Lung (tissue), 12 donors: ENCODE data around the gene ACSS3. TPM values are rescaled to one million over a fixed set of nuclear protein-coding genes. Genes with fewer than 3 reads are reported as not detected.

Experiments used
- ATAC-seq: fragments of 200-7000 bp; cut with Tn5 transposase; one replicate; pipeline ENCODE4 v1.9.1; 2020; ENCODE audit warnings: moderate number of reproducible peaks; ENCODE audit not compliant: insufficient read depth, low FRiP score
- DNase-seq, 3 donors: peaks; one replicate each; pipeline ENCODE4 v3.0.0-alpha.2; 2013 to 2017
- H3K27ac ChIP-seq, 2 donors: one replicate each; pipeline ENCODE4 v1.5.1; 2013; ENCODE audit warnings: mild to moderate bottlenecking in 2 of 2, moderate library complexity in 2 of 2, control low read depth in 1 of 2, inconsistent platforms in 1 of 2, low read depth in 1 of 2, low read length in 1 of 2
- H3K27me3 ChIP-seq, 3 donors: one replicate each; pipeline ENCODE4 v1.5.1; 2013; ENCODE audit warnings: low read length in 2 of 3; ENCODE audit not compliant: control insufficient read depth in 3 of 3, insufficient read depth in 3 of 3
- H3K36me3 ChIP-seq, 4 donors: one replicate each; pipeline ENCODE4 v1.5.1; 2013; ENCODE audit warnings: low read length in 4 of 4, mild to moderate bottlenecking in 1 of 4, moderate library complexity in 1 of 4; ENCODE audit not compliant: control insufficient read depth in 4 of 4, insufficient read depth in 4 of 4
- H3K4me1 ChIP-seq, 5 donors: one replicate each; pipeline ENCODE4 v1.5.1; 2013; ENCODE audit warnings: low read length in 5 of 5, mild to moderate bottlenecking in 2 of 5, moderate library complexity in 1 of 5; ENCODE audit not compliant: control insufficient read depth in 5 of 5, insufficient read depth in 5 of 5
- H3K4me3 ChIP-seq: one replicate; pipeline ENCODE4 v1.5.1; 2013; ENCODE audit warnings: mild to moderate bottlenecking, control low read depth, moderate library complexity
- H3K9ac ChIP-seq, 2 donors: one replicate each; pipeline ENCODE4 v1.5.1; 2013; ENCODE audit warnings: low read length in 2 of 2, control low read depth in 1 of 2; ENCODE audit not compliant: insufficient read depth in 1 of 2
- H3K9me3 ChIP-seq, 4 donors: one replicate each; pipeline ENCODE4 v1.5.1; 2013; ENCODE audit warnings: low read length in 3 of 4, mild to moderate bottlenecking in 1 of 4, moderate library complexity in 1 of 4; ENCODE audit not compliant: control insufficient read depth in 4 of 4, insufficient read depth in 3 of 4
- CTCF ChIP-seq: IDR thresholded peaks from 2 replicates; pipeline ENCODE4 v1.5.1; 2012; ENCODE audit warnings: mild to moderate bottlenecking; ENCODE audit errors: control extremely low read depth, extremely low read depth
- WGBS, 2 donors: extraction: QIAGEN DNeasy Blood & Tissue Kit; methylation state at CpG; one replicate each; pipeline ENCODE4 v1.1.7; 2013; 5-methylcytosine and 5-hydroxymethylcytosine counted together
- polyA plus RNA-seq, 2 donors: library from polyadenylated mRNA; stranded (reverse); fragments of 200-250 nt; gene quantifications; one replicate each; pipeline ENCODE4 v1.2.1, GENCODE V29; 2013
- total RNA-seq, 2 donors: library from RNA; depleted of rRNA in 1 of 2; stranded (reverse); fragments of >200 nt in 1 of 2; gene quantifications; one replicate each; pipeline ENCODE4 v1.2.1, GENCODE V29; 2014 to 2021
- donor health status: control.
- donor health status: control.
- donor health status: Bipolar disorder and iron deficiency.
- donor health status: healthy.
- donor health status: DM: yes; HTN: yes; CAD: no.

The ACSS3 gene
- total and polyA plus RNA-seq, 4 donors = 5.3 to 85.5 (median 15.8) TPM

- TF ChIP-seq CTCF = no peak
- H3K4me3 ChIP-seq = no peak overlapping the region
- no peaks in the 10 kb centered on the region for H3K36me3 ChIP-seq
- H3K9me3 ChIP-seq = no peaks in the 10 kb centered on the region
- ATAC-seq (peak; percentile 27), DNase-seq (peak in 2 of 3 donors; percentile 60 to 73)
- peak overlapping the region in 1 of 2 donors; percentile 34 for H3K9ac ChIP-seq
- H3K4me1 ChIP-seq = peaks cover 0 to 18% (median 9%) of the 10 kb centered on the region in 5 donors
- peak overlapping the region; percentile 49 to 72 for H3K27ac ChIP-seq
- 41 to 59% methylated on average over 4 of the region's 4 CpGs for WGBS, 2 donors
- H3K27me3 ChIP-seq = no peaks in the 10 kb centered on the region
These were observed 2.6 kb downstream of the ACSS3 start for GRCh38 chr12:81080431-81080983.

GRCh38 chr12:81081726-81082125 lies 3.8 kb downstream of the ACSS3 start:
- 87 to 91% methylated on average over 1 of the region's 1 CpG for WGBS, 2 donors
- no peak overlapping the region for H3K9ac ChIP-seq
- DNase-seq (no peak), ATAC-seq (no peak)
- peaks cover 0 to 18% (median 9%) of the 10 kb centered on the region in 5 donors for H3K4me1 ChIP-seq
- no peaks in the 10 kb centered on the region for H3K9me3 ChIP-seq
- H3K27ac ChIP-seq = no peak overlapping the region
- no peak overlapping the region for H3K4me3 ChIP-seq
- no peak for TF ChIP-seq CTCF
- H3K27me3 ChIP-seq = no peaks in the 10 kb centered on the region
- no peaks in the 10 kb centered on the region for H3K36me3 ChIP-seq

GRCh38 chr12:81083018-81083417 lies 5.1 kb downstream of the ACSS3 start:
- Histone ChIP-seq H3K27me3 (no peaks in the 10 kb centered on the region), H3K9me3 (no peaks in the 10 kb centered on the region), H3K27ac (no peak overlapping the region), H3K4me3 (no peak overlapping the region), H3K9ac (no peak overlapping the region), H3K4me1 (peaks cover 0 to 18% (median 7%) of the 10 kb centered on the region in 5 donors), H3K36me3 (no peaks in the 10 kb centered on the region)
- TF ChIP-seq CTCF = no peak
- 73 to 100% methylated on average over 1 of the region's 1 CpG for WGBS, 2 donors
- DNase-seq = no peak
- ATAC-seq = no peak
